H1 (cell line): ENCODE results near the gene SNAPIN. TPM values are rescaled to one million over a fixed set of nuclear protein-coding genes. Genes with fewer than 3 reads are reported as not detected.

ENCODE experiments used
- CTCF ChIA-PET: fragments of 300-600 bp; sonication (Branson Sonifier 250); formaldehyde crosslinking; loops from one replicate; lab custom pipeline; 2021; ENCODE audit not compliant: partially characterized antibody; lab: Charles Lee
- POLR2A ChIA-PET: fragments of 300-600 bp; sonication (Branson Sonifier 250); formaldehyde crosslinking; loops from one replicate; lab custom pipeline; 2021; ENCODE audit warnings: inconsistent platforms; ENCODE audit not compliant: partially characterized antibody; lab: Charles Lee
- DNase-seq, 2 experiments: peaks; one replicate each; pipeline versions ENCODE4 v3.0.0 to v3.0.0-alpha.2; 2010 to 2022; ENCODE audit warnings: low spot score in 2 of 2, low read depth in 1 of 2, mixed read lengths in 1 of 2
- FAIRE-seq: peaks from 2 replicates; lab custom pipeline; 2011; peaks lifted over from hg19 to GRCh38; lab: Jason Lieb, UNC
- H2AFZ ChIP-seq: 2 replicates; pipeline ENCODE4 v1.8.1; 2012; ENCODE audit warnings: low read length, inconsistent platforms
- H2AK5ac ChIP-seq: 2 replicates; pipeline ENCODE4 v1.6.1; 2013; ENCODE audit warnings: low read depth, low read length
- H2BK120ac ChIP-seq: replicated peaks from 2 replicates; pipeline ENCODE3; 2013; ENCODE audit warnings: low read depth, low read length, inconsistent platforms
- H2BK12ac ChIP-seq: 2 replicates; pipeline ENCODE4 v1.6.1; 2013; ENCODE audit warnings: low read depth, low read length
- H2BK15ac ChIP-seq: 2 replicates; pipeline ENCODE4 v1.6.1; 2013; ENCODE audit warnings: low read length
- H2BK20ac ChIP-seq: 2 replicates; pipeline ENCODE4 v1.6.1; 2013; ENCODE audit warnings: low read length
- H2BK5ac ChIP-seq: 2 replicates; pipeline ENCODE4 v1.6.1; 2013; ENCODE audit warnings: low read depth, low read length
- H3K14ac ChIP-seq: 2 replicates; pipeline ENCODE4 v1.6.1; 2013; ENCODE audit warnings: inconsistent platforms; ENCODE audit not compliant: insufficient read length
- H3K18ac ChIP-seq: 2 replicates; pipeline ENCODE4 v1.6.1; 2013; ENCODE audit warnings: low read length; ENCODE audit errors: extremely low read depth
- H3K23ac ChIP-seq: 2 replicates; pipeline ENCODE4 v1.6.1; 2013; ENCODE audit warnings: inconsistent platforms; ENCODE audit not compliant: insufficient read length
- H3K23me2 ChIP-seq: 2 replicates; pipeline ENCODE4 v1.6.1; 2013; ENCODE audit warnings: low read depth, low read length
- H3K27ac ChIP-seq: 2 replicates; pipeline ENCODE4 v1.6.1; 2011; ENCODE audit warnings: low read depth, low read length, inconsistent platforms
- H3K27me3 ChIP-seq, 4 experiments: replicated peaks in 1 of 4; 1 replicate in 1 of 4; 2 replicates in 3 of 4; pipeline versions ENCODE4 v1.6.1 to v1.8.1; 2011 to 2013; ENCODE audit warnings: low read length in 3 of 4, mild to moderate bottlenecking in 3 of 4, inconsistent platforms in 2 of 4, mixed read lengths in 2 of 4, moderate library complexity in 1 of 4; ENCODE audit not compliant: control insufficient read depth in 3 of 4, insufficient read depth in 3 of 4; ENCODE audit errors: extremely low read depth in 1 of 4
- H3K36me3 ChIP-seq, 4 experiments: 2 replicates each; pipeline versions ENCODE4 v1.6.1 to v1.8.1; 2011 to 2013; ENCODE audit warnings: mild to moderate bottlenecking in 4 of 4, low read length in 3 of 4, moderate library complexity in 2 of 4, control low read depth in 1 of 4, inconsistent platforms in 1 of 4; ENCODE audit not compliant: insufficient read depth in 4 of 4, control insufficient read depth in 2 of 4
- H3K4ac ChIP-seq: replicated peaks from 2 replicates; pipeline ENCODE3; 2013; ENCODE audit warnings: low read length, low read depth, mixed read lengths, inconsistent platforms; ENCODE audit not compliant: insufficient read length
- H3K4me1 ChIP-seq, 4 experiments: replicated peaks in 1 of 4; 1 replicate in 1 of 4; 2 replicates in 3 of 4; pipeline versions ENCODE4 v1.6.1 to v1.8.1; 2011 to 2013; ENCODE audit warnings: low read length in 3 of 4, inconsistent platforms in 2 of 4, mixed read lengths in 1 of 4; ENCODE audit not compliant: insufficient read depth in 4 of 4, control insufficient read depth in 3 of 4
- H3K4me2 ChIP-seq, 2 experiments: 2 replicates each; pipeline versions ENCODE4 v1.6.1 to v1.8.1; 2011 to 2013; ENCODE audit warnings: low read depth in 2 of 2, low read length in 2 of 2, control low read depth in 1 of 2, inconsistent platforms in 1 of 2, mild to moderate bottlenecking in 1 of 2; ENCODE audit not compliant: insufficient read depth in 1 of 2
- H3K4me3 ChIP-seq, 4 experiments: fragments of 200-600, 300-600 bp in 1 of 4; sonication (generic), shearing (Covaris generic), sonication (Bioruptor Twin) in 1 of 4; 2 replicates each; pipeline versions ENCODE4 v1.5.1 to v1.8.1; 2011 to 2016; ENCODE audit warnings: low read length in 4 of 4, low read depth in 3 of 4, control low read depth in 2 of 4, inconsistent platforms in 2 of 4, mild to moderate bottlenecking in 2 of 4, mixed read lengths in 1 of 4, moderate library complexity in 1 of 4; ENCODE audit not compliant: insufficient read depth in 2 of 4; ENCODE audit errors: extremely low read depth in 1 of 4
- H3K56ac ChIP-seq: replicated peaks from 2 replicates; pipeline ENCODE3; 2013; ENCODE audit warnings: low read depth, mild to moderate bottlenecking, mixed read lengths, low read length, inconsistent platforms; ENCODE audit not compliant: insufficient read length
- H3K79me1 ChIP-seq: 2 replicates; pipeline ENCODE4 v1.6.1; 2013; ENCODE audit warnings: low read depth, low read length, control low read depth
- H3K79me2 ChIP-seq, 2 experiments: 2 replicates each; pipeline versions ENCODE4 v1.6.1 to v1.8.1; 2012 to 2013; ENCODE audit warnings: low read length in 2 of 2, mild to moderate bottlenecking in 2 of 2, inconsistent platforms in 1 of 2; ENCODE audit not compliant: insufficient read depth in 2 of 2, control insufficient read depth in 1 of 2
- H3K9ac ChIP-seq, 4 experiments: replicated peaks in 1 of 4; 1 replicate in 1 of 4; 2 replicates in 3 of 4; pipeline versions ENCODE4 v1.6.1 to v1.8.1; 2011 to 2013; ENCODE audit warnings: low read depth in 3 of 4, low read length in 3 of 4, control low read depth in 2 of 4, mild to moderate bottlenecking in 2 of 4, moderate library complexity in 2 of 4, inconsistent platforms in 1 of 4; ENCODE audit errors: extremely low read depth in 1 of 4
- H3K9me3 ChIP-seq, 2 experiments: 2 replicates each; pipeline versions ENCODE4 v1.6.1 to v1.8.1; 2012 to 2013; ENCODE audit warnings: mild to moderate bottlenecking in 2 of 2, moderate library complexity in 2 of 2, control low read depth in 1 of 2, inconsistent platforms in 1 of 2, low read depth in 1 of 2, low read length in 1 of 2, mixed read lengths in 1 of 2; ENCODE audit not compliant: insufficient read depth in 2 of 2
- H4K20me1 ChIP-seq, 2 experiments: replicated peaks in 1 of 2; 2 replicates each; pipeline versions ENCODE3 to v1.8.1; 2011 to 2013; ENCODE audit warnings: inconsistent platforms in 2 of 2, low read length in 2 of 2, mild to moderate bottlenecking in 1 of 2; ENCODE audit not compliant: insufficient read depth in 2 of 2, control insufficient read depth in 1 of 2
- H4K5ac ChIP-seq: 2 replicates; pipeline ENCODE4 v1.6.1; 2013; ENCODE audit warnings: low read length, low read depth, mixed read lengths, inconsistent platforms; ENCODE audit not compliant: insufficient read length
- H4K8ac ChIP-seq: 2 replicates; pipeline ENCODE4 v1.8.0; 2013; ENCODE audit warnings: mild to moderate bottlenecking, moderate library complexity, low read length, inconsistent platforms; ENCODE audit not compliant: insufficient read depth; ENCODE audit errors: extremely low read depth
- H4K91ac ChIP-seq: replicated peaks from 2 replicates; pipeline ENCODE3; 2013; ENCODE audit warnings: low read length, mixed read lengths, inconsistent platforms; ENCODE audit not compliant: insufficient read length
- ATF3 ChIP-seq: IDR thresholded peaks from 2 replicates; pipeline ENCODE4 v1.6.1; 2011; ENCODE audit warnings: low read depth, mild to moderate bottlenecking, low read length; ENCODE audit not compliant: insufficient read depth
- BRCA1 ChIP-seq: IDR thresholded peaks from 2 replicates; pipeline ENCODE4 v1.6.1; 2012; ENCODE audit warnings: low read depth, low read length, improper control_type of control experiment
- CREB1 ChIP-seq: IDR thresholded peaks from 2 replicates; pipeline ENCODE4 v1.6.1; 2012; ENCODE audit warnings: inconsistent platforms
- HDAC2 ChIP-seq, 2 experiments: fragments of 300-600 bp in 1 of 2; sonication (generic) in 1 of 2; IDR thresholded peaks; 2 replicates each; pipeline ENCODE4 v1.6.1; 2011 to 2012; ENCODE audit warnings: low read depth in 2 of 2, low read length in 2 of 2, mild to moderate bottlenecking in 2 of 2, moderate library complexity in 2 of 2, borderline replicate concordance in 1 of 2, inconsistent platforms in 1 of 2
- HDAC6 ChIP-seq: IDR thresholded peaks from one replicate; pipeline ENCODE4 v1.7.1; 2012; ENCODE audit warnings: low read depth, mild to moderate bottlenecking, inconsistent platforms, low read length, moderate library complexity
- POLR2AphosphoS5 ChIP-seq: IDR thresholded peaks from 2 replicates; pipeline ENCODE4 v1.6.1; 2011; ENCODE audit warnings: low read depth, low read length
- RAD21 ChIP-seq, 2 experiments: IDR thresholded peaks in 1 of 2; conservative IDR thresholded peaks in 1 of 2; 2 replicates each; pipeline ENCODE4 v1.6.1; 2011; ENCODE audit warnings: low read depth in 2 of 2, low read length in 2 of 2, improper control_type of control experiment in 1 of 2, inconsistent platforms in 1 of 2, mild to moderate bottlenecking in 1 of 2, moderate library complexity in 1 of 2
- SAP30 ChIP-seq: fragments of 300-600 bp; sonication (generic); IDR thresholded peaks from 2 replicates; pipeline ENCODE4 v1.7.1; 2012; ENCODE audit warnings: low read length, moderate library complexity, mild to moderate bottlenecking, inconsistent platforms; ENCODE audit not compliant: insufficient read depth, insufficient replicate concordance
- SUZ12 ChIP-seq: fragments of 200-600 bp; sonication (generic); IDR thresholded peaks from 2 replicates; pipeline ENCODE4 v1.6.1; 2012; ENCODE audit warnings: mild to moderate bottlenecking, inconsistent platforms, low read length, moderate library complexity, mixed read lengths
- USF2 ChIP-seq: IDR thresholded peaks from 2 replicates; pipeline ENCODE4 v1.6.1; 2011; ENCODE audit warnings: low read length, improper control_type of control experiment
- ZNF274 ChIP-seq: IDR thresholded peaks from 2 replicates; pipeline ENCODE4 v1.7.0; 2012; ENCODE audit warnings: low read length, borderline replicate concordance; ENCODE audit errors: extremely low read depth
- WGBS, 2 experiments: shearing (Covaris generic) in 1 of 2; methylation state at CpG; one replicate each; pipeline versions ENCODE4 v1.1.6 to v1.1.7; 2013 to 2015; ENCODE audit warnings: low lambda C conversion rate in 2 of 2, mixed read lengths in 2 of 2, inconsistent platforms in 1 of 2, low coverage in 1 of 2, missing lambda C conversion rate in 1 of 2; ENCODE audit not compliant: insufficient replicate concordance in 2 of 2, insufficient coverage in 1 of 2, insufficient read length in 1 of 2; ENCODE audit errors: extremely low coverage in 1 of 2, missing lambda C conversion rate in 1 of 2; 5-methylcytosine and 5-hydroxymethylcytosine counted together
- polyA plus RNA-seq, 7 experiments: library from polyadenylated mRNA; depleted of rRNA in 3 of 7; stranded (reverse) in 5 of 7; unstranded in 2 of 7; fragments of >200 nt in 5 of 7; fragments of 200-250 nt in 2 of 7; gene quantifications; 1 replicate in 5 of 7; 2 replicates in 1 of 7; 4 replicates in 1 of 7; pipeline versions ENCODE4 v1.2.1 to v1.2.3, GENCODE V29; 2011 to 2013; ENCODE audit warnings: missing spikeins in 2 of 7, mixed read lengths in 2 of 7
- total RNA-seq: library from RNA; stranded (reverse); fragmentation: NEBNext Ultra II Directional; extraction: Animal tissue kit (Norgen Biotek cat#: 25700); gene quantifications from 2 replicates; pipeline ENCODE4 v1.2.1, GENCODE V29; 2021

The SNAPIN gene
- total and polyA plus RNA-seq, 2 of the 8 experiments (the other 6 are each of a cell fraction or from before 2014, with no cell fraction given): 25.7 to 31.1 TPM

- Histone ChIP-seq H3K23ac (no peak overlapping the region), H2AFZ (no peak overlapping the region), H3K4me1 (no peaks in the 10 kb centered on the region), H4K8ac (no peak overlapping the region), H3K36me3 (peaks cover 54 to 89% (median 80%) of the 10 kb centered on the region in 4 experiments), H3K27me3 (no peaks in the 10 kb centered on the region), H2BK12ac (no peak overlapping the region), H3K14ac (no peak overlapping the region), H2BK20ac (no peak overlapping the region), H2BK5ac (no peak overlapping the region), H3K56ac (no peak overlapping the region), H4K20me1 (peaks cover 6 to 7% of the 10 kb centered on the region in 2 experiments), H3K4ac (no peak overlapping the region), H3K4me2 (no peak overlapping the region), H3K79me1 (no peaks in the 10 kb centered on the region), H3K23me2 (no peaks in the 10 kb centered on the region), H3K9ac (no peak overlapping the region; a peak in 1 of 7 replicates), H3K27ac (no peak overlapping the region), H3K9me3 (no peaks in the 10 kb centered on the region), H2BK15ac (no peak overlapping the region), H3K79me2 (peaks cover 0 to 19% of the 10 kb centered on the region in 2 experiments; a peak in 2 of 4 replicates), H4K5ac (no peak overlapping the region), H4K91ac (no peak overlapping the region), H2AK5ac (no peak overlapping the region), H3K18ac (no peak overlapping the region), H2BK120ac (no peak overlapping the region), H3K4me3 (no peak overlapping the region)
- 92% methylated on average over 11 of the region's 11 CpGs; no CpG with 5 or more reads in 1 of the 2 experiments for WGBS, 2 experiments
- DNase-seq: no peak
- no peak for FAIRE-seq
- ChIA-PET CTCF (interaction anchor here (0.6 to 1.2 kb wide), 3 partner anchors 25 to 322 kb away, joined by 3 to 5 read pairs (median 3); partner anchors contain the start of gene S100A14), POLR2A (interaction anchor here (1.6 to 16.2 kb wide), 5 partner anchors 9 to 133 kb away, joined by 6 to 343 read pairs (median 20); partner anchors contain the start of genes ILF2, S100A1, S100A13 and SLC27A3)
- TF ChIP-seq BRCA1: no peak
- no peak for TF ChIP-seq SAP30
- TF ChIP-seq RAD21 (IDR thresholded peaks at IDR 0.05 in 1 of 2, conservative IDR thresholded peaks at IDR 0.05 in 1 of 2; ENCODE audit: low read depth in 2 of 2, low read length in 2 of 2): no peak
- no peak for TF ChIP-seq HDAC6
- no peak for TF ChIP-seq ZNF274
- no peak for TF ChIP-seq HDAC2 (IDR thresholded peaks at IDR 0.05; ENCODE audit: borderline replicate concordance in 1 of 2, low read depth in 2 of 2, low read length in 2 of 2)
- TF ChIP-seq POLR2AphosphoS5: no peak
- TF ChIP-seq CREB1: no peak
- TF ChIP-seq ATF3: no peak
- no peak for TF ChIP-seq USF2
- no peak for TF ChIP-seq SUZ12
Measured at GRCh38 chr1:153642161-153642560, 16.3 kb upstream of the SNAPIN start.
